AG20443 (cell line): ENCODE measurements around the gene VPS26C.
A peak's percentile ranks its signal among the peaks of the same experiment; 100 is the strongest.

ENCODE experiments used
- DNase-seq: peaks from one replicate; pipeline ENCODE4 v3.0.0; 2012; ENCODE audit warnings: low spot score, mixed read lengths

Gene VPS26C

GRCh38 chr21:37264808-37265207 is 2.3 kb downstream of the VPS26C start:
- DNase-seq = no peak

GRCh38 chr21:37263827-37264600 is 3.1 kb downstream of the VPS26C start:
- peak; percentile 33 for DNase-seq

DNA sequence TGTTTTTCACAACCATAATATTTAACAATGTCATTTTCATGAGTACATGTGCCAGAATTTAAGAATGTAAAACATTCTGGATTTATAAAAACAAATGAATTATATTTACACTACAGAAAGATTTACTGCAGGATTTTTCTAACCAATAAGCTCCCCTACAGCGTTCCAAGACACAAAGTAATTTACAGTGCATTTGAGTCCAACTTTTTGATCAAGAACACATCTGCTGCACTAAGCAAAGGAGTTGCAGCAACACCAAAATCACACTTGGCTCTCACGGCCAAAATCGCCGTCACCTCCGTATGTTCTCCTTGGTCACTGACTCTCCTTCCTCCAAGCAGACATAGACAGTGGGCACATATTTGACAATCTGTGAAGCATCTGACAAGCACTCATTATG is 7.7 kb downstream of the VPS26C start:
- no peak for DNase-seq

- DNase-seq = peak; percentile 70
Observed at GRCh38 chr21:37257967-37258877, 8.9 kb downstream of the VPS26C start.

- peak; percentile 42 for DNase-seq
Observed at GRCh38 chr21:37257511-37257966, 9.6 kb downstream of the VPS26C start.

DNA sequence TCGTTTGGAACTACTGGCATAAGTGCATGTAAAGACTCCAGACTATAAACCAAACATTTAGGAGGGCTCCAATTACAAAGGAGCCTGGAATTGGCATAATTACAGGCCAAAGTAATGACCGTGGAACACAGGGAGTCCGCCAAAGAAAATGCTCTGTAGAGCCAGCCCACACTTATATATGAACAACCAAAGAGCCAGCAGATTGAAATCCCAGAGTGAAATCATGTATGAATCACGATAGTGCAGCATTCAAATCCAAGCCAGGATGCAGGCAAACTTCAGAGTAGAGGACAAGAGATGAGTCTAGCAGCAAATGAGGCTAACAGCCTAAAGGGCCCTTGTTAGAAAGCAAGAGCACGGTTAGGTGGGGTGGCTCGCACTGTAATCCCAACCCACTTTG is 13.1 kb downstream of the VPS26C start:
- DNase-seq = no peak

GRCh38 chr21:37251294-37251634 is 15.9 kb downstream of the VPS26C start:
- no peak for DNase-seq

GRCh38 chr21:37249112-37249904 is 17.8 kb downstream of the VPS26C start:
- DNase-seq = no peak

- no peak for DNase-seq
Observed at GRCh38 chr21:37248298-37248697, 18.8 kb downstream of the VPS26C start.

DNA sequence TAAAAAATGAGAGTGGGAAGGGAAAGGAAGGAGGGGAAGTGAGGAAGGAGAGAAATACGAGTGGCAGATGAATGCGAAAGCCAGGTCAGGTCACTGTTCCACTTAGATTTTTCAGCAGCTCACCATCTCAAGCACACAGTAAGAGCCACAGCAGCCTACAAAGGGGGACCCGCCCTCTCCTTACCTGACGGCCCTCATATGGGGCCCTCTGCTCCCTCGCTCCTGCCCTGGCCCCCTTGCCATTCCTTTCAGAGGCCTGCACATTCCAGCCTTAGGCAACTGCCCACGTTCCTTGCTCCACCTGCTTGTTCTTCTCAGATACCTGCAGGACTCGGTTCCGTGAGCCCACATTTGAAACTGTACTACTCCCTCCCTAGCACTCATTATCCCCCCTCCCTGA is 22.0 kb downstream of the VPS26C start:
- DNase-seq = no peak

DNA sequence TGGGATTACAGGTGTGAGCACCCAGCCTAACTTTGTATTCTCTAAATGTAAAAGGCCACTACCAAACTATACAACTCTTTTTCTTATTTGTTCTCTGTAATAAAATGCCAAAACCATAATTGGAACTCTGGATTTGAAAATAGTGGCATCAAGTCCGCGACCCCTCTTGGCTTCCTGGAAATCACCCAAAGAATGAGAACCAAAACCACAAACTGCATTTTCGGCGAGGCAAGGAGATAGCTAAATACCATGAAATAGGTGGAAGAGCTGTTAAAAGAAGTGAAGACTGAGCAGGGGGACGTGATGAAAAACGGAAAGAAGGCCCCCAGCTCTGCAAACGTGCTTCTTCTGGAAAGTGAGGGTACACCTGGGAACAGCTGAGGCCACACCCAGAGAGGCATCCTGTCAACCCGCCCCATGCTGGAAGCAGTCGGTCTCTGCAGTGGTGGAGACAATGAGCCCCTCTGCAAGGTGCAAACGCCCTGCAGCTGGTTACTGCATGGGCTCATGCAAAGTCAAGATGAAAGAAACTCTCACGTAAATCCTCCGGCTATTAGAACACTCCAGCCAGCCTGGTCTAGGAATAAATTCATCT is 22.5 kb downstream of the VPS26C start:
- DNase-seq = no peak

GRCh38 chr21:37243961-37244360 is 23.2 kb downstream of the VPS26C start:
- no peak for DNase-seq

GRCh38 chr21:37241426-37241825 is 25.7 kb downstream of the VPS26C start:
- no peak for DNase-seq

DNA sequence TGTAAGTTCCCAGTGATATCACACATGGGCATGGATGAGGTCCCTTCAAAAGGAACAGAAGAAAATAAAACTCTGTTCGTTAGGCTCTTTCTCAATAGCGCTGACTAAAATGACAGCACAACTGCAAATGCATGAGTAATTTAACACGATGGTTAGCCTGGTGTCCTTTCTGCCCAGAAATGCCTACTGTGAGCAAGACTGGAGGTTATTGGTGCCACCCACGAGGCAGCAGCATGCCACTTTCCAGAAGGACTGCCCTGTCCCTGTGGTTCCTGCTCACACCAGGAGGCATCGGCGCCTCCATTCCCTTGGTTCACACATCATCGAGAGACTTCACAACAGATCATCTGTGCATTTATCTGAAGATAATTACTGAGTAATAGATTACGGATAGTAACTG is 26.2 kb downstream of the VPS26C start:
- DNase-seq = no peak

DNA sequence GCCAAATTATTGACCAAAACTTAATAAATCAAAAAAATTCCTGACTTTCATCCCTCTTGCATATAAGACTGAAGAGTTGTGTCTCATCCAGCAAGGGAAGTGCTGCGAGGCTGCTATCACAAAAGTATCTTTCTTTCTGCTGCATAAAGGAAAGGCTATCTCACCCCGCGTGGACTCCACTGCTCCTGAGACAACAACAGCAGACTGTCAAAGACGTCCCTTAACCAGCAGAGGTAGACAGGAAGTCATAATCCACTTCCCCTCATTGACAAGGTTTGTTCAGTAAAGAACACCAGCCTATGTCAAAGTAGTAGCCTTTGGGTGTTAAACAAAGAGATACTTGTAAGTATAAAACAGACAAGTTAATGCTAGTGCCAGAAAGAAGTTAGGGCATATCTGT is 29.4 kb downstream of the VPS26C start:
- DNase-seq = no peak

GRCh38 chr21:37237346-37237745 is 29.8 kb downstream of the VPS26C start:
- DNase-seq = no peak

DNA sequence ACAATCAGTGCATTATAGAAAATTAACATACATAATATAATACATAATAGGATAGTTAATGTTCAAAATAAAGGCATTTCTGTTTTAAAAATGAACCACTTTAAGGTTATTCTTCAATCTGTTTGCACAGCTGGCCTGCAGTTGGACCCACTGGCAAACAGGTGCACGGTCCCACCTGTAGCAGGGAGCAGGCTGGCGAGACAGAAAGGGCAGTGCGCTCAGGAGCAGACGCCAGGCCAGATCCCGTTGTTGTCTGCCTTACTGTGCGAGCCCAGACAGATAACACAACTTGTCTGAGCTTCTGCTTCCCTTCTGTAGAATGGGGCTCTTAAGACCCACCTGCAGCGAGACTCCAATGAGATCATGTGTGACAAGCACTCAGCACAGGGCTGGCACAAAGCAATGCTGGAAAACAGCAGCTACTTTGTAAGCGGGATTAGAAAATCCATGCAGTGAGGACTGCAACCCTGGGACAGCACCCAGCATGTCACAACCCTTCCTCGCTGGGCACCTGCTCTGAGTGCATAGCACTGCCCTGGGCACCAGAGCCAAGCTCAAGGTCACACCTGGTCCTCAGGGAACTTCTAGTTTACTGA is 33.5 kb downstream of the VPS26C start:
- no peak for DNase-seq

- no peak for DNase-seq
Observed at GRCh38 chr21:37232274-37233018, 34.7 kb downstream of the VPS26C start.

GRCh38 chr21:37231671-37232070 is 35.5 kb downstream of the VPS26C start:
- DNase-seq = no peak

DNA sequence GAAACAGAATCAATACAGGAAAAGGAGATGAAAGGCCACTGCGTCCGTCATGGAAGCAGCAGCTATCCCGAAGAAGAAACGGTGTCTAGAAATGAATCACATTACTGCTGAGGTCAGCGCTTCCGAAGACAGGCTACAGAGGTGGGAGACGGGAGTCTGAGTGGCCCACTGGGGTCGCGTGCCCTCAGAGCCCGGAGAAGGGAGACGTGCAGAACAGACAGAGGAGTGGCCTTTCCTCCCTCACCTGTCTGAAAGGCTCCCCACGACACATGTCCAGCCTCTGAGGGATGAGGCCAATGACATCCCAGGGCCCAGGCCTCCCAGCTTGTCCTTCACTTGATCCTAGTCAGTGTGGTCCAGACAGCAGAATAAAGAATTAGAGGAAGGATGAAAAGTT is 35.9 kb downstream of the VPS26C start:
- DNase-seq = no peak
